HEK293 (cell line): Measurements from ENCODE around the gene SNAPIN.

Experiments
- KLF1 ChIP-seq: fragments of 450-650 bp; formaldehyde crosslinking; IDR thresholded peaks from 2 replicates; pipeline ENCODE4 v1.5.1; 2016; ENCODE audit warnings: missing biosample characterization, missing genetic modification characterization
- ZNF174 ChIP-seq: fragments of 450-650 bp; formaldehyde crosslinking; IDR thresholded peaks from 2 replicates; pipeline ENCODE4 v1.5.0; 2017; ENCODE audit warnings: missing biosample characterization, mild to moderate bottlenecking, missing genetic modification characterization
- ZNF24 ChIP-seq: fragments of 450-650 bp; formaldehyde crosslinking; IDR thresholded peaks from 2 replicates; pipeline ENCODE4 v1.5.1; 2016; ENCODE audit warnings: missing biosample characterization, missing genetic modification characterization
- ZNF274 ChIP-seq, 2 experiments: fragments of 200-500 bp in 1 of 2; fragments of 450-650 bp in 1 of 2; sonication (Bioruptor generic) in 1 of 2; formaldehyde crosslinking in 1 of 2; IDR thresholded peaks; 2 replicates each; pipeline versions ENCODE4 v1.5.1 to v1.6.1; 2014 to 2016; ENCODE audit warnings: borderline replicate concordance in 1 of 2, inconsistent platforms in 1 of 2, low read length in 1 of 2, missing biosample characterization in 1 of 2, missing genetic modification characterization in 1 of 2
- ZNF558 ChIP-seq: fragments of 450-650 bp; formaldehyde crosslinking; IDR thresholded peaks from 2 replicates; pipeline ENCODE4 v1.5.1; 2016; ENCODE audit warnings: missing biosample characterization, missing genetic modification characterization
- ZNF560 ChIP-seq: fragments of 450-650 bp; formaldehyde crosslinking; IDR thresholded peaks from 2 replicates; pipeline ENCODE4 v1.5.1; 2017; ENCODE audit warnings: missing biosample characterization, missing genetic modification characterization, borderline replicate concordance
- TF ChIP-seq, protein P1 (sequence below): fragments of 450-650 bp; formaldehyde crosslinking; IDR thresholded peaks from 2 replicates; pipeline ENCODE4 v1.5.1; 2016; ENCODE audit warnings: missing biosample characterization, missing genetic modification characterization
- TF ChIP-seq, protein P2 (sequence below): fragments of 450-650 bp; formaldehyde crosslinking; IDR thresholded peaks from 2 replicates; pipeline ENCODE4 v1.5.1; 2016; ENCODE audit warnings: missing biosample characterization, missing genetic modification characterization

GRCh38 chr1:153614906-153615305, 43.6 kb upstream of the SNAPIN start:
- TF ChIP-seq, protein P1, sequence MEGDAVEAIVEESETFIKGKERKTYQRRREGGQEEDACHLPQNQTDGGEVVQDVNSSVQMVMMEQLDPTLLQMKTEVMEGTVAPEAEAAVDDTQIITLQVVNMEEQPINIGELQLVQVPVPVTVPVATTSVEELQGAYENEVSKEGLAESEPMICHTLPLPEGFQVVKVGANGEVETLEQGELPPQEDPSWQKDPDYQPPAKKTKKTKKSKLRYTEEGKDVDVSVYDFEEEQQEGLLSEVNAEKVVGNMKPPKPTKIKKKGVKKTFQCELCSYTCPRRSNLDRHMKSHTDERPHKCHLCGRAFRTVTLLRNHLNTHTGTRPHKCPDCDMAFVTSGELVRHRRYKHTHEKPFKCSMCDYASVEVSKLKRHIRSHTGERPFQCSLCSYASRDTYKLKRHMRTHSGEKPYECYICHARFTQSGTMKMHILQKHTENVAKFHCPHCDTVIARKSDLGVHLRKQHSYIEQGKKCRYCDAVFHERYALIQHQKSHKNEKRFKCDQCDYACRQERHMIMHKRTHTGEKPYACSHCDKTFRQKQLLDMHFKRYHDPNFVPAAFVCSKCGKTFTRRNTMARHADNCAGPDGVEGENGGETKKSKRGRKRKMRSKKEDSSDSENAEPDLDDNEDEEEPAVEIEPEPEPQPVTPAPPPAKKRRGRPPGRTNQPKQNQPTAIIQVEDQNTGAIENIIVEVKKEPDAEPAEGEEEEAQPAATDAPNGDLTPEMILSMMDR (tag by site-specific recombination) = no peak
- TF ChIP-seq ZNF560 (tag by site-specific recombination) = no peak
- TF ChIP-seq, protein P2, sequence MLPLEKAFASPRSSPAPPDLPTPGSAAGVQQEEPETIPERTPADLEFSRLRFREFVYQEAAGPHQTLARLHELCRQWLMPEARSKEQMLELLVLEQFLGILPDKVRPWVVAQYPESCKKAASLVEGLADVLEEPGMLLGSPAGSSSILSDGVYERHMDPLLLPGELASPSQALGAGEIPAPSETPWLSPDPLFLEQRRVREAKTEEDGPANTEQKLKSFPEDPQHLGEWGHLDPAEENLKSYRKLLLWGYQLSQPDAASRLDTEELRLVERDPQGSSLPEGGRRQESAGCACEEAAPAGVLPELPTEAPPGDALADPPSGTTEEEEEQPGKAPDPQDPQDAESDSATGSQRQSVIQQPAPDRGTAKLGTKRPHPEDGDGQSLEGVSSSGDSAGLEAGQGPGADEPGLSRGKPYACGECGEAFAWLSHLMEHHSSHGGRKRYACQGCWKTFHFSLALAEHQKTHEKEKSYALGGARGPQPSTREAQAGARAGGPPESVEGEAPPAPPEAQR = no peak
- TF ChIP-seq KLF1 = no peak
- TF ChIP-seq ZNF558 (tag by site-specific recombination) = no peak
- no peak for TF ChIP-seq ZNF274 (IDR thresholded peaks at IDR 0.05; ENCODE audit: low read length)
- no peak for TF ChIP-seq ZNF274 (tag by site-specific recombination; IDR thresholded peaks at IDR 0.05; ENCODE audit: borderline replicate concordance)
- no peak for TF ChIP-seq ZNF24
- TF ChIP-seq ZNF174 = no peak
